ENCODE data around the gene CDH4.

Gene CDH4

GRCh38 chr20:61816606-61817460 lies 564.8 kb downstream of the CDH4 start:
- no peak for DNase-seq (ENCODE audit: low read depth in 2 of 2)

DNA sequence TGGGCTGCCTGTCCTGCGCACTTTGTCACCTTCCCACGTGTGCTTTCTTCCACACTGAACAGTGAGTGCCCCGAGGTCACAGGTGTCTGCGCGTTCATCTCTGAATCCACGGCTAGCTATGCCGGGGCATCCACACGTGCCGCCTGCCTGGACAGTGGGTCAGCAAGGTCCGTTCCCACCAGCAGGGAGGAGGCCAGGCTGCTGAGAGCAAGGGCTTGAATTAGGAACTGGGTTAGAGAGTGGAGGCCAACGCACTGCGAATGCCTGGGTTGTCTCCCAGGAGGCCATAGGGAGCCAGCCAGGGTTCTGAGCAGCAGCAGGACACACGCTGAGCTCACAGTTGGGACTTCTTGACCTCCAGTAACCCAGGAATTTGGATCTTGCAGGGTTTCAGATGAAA lies 565.5 kb downstream of the CDH4 start:
- no peak for DNase-seq (ENCODE audit: low read depth in 2 of 2)

DNA sequence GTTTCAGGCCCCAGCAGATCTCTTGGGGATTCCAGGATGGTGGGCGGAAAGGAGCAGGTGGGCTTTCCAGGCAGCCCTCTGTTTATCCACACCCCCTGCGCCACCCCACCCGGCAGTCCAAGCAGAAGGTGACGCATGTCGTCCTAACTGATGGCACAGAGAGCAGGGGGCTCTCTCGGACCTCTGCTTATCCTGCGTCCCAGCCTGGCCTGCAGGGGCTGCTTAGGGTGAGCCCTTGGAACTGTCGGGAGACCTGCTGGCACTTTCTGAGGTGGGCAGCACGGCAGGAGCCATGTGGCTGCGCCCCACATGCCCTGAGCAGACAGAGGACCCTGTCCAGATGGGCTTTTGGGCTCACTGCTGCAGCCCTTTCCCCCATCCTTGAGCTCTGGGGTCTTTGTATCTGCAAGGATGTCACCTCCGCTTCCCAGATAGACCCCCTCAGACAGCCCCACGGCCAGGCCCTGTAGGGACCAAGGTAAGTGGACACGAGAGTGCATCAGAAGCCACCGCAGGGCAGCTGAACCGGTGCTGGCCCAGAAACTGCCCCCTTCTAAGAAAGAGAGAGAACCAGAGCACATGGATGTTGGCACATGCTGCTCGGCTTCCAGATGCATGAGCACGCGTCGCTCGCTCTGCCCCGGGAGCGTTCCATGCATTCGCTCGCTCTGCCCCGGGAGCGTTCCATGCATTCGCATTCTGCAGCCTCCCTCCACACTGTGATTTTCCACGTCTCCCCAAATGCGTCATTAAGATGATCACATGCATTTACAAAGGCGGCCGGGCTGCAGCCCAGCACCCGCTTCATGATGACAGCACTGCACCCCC lies 566.9 kb downstream of the CDH4 start:
- DNase-seq (ENCODE audit: low read depth in 2 of 2), result no peak

GRCh38 chr20:61819574-61819846 lies 567.4 kb downstream of the CDH4 start:
- DNase-seq (ENCODE audit: low read depth in 2 of 2), result no peak

DNA sequence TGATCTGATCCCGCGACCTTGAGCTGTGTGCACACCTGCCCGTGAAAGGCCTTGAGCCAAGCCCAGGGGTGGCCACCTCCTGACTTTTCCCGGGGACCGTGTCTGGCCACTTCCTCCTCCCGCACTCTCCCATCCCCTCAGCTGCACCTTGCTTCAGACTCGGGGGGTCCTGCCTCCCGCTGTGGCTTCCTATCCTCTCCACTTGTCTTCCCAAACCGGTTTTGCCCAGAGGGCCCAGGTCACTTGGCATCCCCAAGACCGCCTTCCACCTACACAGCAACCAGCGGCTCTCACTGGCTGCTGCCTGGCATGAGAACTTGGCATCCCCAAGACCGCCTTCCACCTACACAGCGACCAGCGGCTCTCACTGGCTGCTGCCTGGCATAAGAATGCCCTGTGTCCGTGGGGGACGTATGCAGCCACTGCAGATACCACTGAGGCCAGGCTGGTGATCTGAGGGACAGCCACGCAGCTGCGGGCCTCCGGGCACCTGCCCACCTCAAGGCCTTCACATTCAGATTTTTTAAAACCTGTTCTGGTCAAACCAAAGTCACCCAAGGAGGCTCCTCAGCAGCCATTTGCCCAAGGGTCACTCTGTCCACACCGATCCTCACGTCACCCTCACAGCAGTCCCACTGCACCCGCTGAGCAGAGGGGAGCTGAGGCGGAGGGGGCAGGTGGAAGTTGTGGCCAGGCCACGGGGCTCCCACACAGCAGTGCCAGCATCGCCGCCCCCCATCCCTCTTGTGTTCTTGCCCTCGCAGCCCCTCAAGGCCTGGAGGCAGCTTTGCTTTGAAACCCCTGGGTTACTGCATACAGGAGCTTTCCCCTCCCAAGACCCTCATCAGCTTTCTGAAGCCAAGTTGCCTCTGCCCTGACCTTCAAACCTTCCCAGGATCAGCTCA lies 568.1 kb downstream of the CDH4 start:
- DNase-seq (ENCODE audit: low read depth in 2 of 2), result no peak

GRCh38 chr20:61821735-61822134 lies 569.7 kb downstream of the CDH4 start:
- DNase-seq (ENCODE audit: low read depth in 2 of 2), result no peak

GRCh38 chr20:61822396-61822795 lies 570.3 kb downstream of the CDH4 start:
- DNase-seq (ENCODE audit: low read depth in 2 of 2), result no peak

- no peak for DNase-seq (ENCODE audit: low read depth in 2 of 2)
Measured at GRCh38 chr20:61823242-61823641, 571.2 kb downstream of the CDH4 start.

DNA sequence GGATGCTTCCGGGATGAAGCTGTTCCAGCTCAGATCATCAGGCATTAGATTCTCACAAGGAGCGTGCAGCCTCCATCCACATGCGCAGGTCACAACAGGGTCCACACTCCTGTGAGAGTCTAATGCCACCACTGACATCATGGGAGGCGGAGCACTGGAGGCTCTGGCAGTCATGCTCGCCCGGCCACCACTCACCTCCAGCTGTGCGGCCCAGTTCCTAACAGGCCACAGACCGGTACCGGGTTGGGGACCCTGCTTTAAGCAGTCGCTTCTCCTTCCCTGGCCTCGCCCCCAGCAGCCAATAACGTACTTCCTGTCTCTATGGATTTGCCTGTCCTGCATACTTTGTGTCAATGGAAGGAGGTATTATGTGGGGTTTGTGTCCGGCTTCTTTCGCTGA lies 576.8 kb downstream of the CDH4 start:
- DNase-seq (ENCODE audit: low read depth in 2 of 2), result no peak

- DNase-seq (ENCODE audit: low read depth in 2 of 2), result no peak
Measured at GRCh38 chr20:61829526-61829925, 577.5 kb downstream of the CDH4 start.

- DNase-seq (ENCODE audit: low read depth in 2 of 2), result no peak
Measured at GRCh38 chr20:61830241-61830930, 578.3 kb downstream of the CDH4 start.

GRCh38 chr20:61830991-61831390 lies 578.9 kb downstream of the CDH4 start:
- DNase-seq (ENCODE audit: low read depth in 2 of 2), result no peak

DNA sequence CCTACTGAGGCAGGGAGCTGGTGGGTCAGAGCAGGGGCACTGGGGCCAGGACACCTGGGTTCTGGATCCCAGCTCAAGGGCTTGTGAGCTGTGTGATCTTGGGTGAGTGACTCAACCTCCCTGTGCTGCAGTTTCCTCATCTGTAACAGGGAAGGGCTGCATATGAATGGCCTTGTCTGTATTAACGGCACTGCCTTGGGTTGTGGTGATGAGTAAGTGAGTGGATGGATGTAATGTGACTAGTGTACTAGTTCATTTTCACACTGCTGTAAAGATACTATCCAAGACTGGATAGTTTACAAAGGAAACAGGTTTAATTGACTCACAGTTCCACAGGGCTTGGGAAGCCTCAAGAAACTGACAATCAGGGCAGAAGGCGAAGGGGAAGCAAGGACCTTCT lies 580.1 kb downstream of the CDH4 start:
- DNase-seq (ENCODE audit: low read depth in 2 of 2), result no peak

DNA sequence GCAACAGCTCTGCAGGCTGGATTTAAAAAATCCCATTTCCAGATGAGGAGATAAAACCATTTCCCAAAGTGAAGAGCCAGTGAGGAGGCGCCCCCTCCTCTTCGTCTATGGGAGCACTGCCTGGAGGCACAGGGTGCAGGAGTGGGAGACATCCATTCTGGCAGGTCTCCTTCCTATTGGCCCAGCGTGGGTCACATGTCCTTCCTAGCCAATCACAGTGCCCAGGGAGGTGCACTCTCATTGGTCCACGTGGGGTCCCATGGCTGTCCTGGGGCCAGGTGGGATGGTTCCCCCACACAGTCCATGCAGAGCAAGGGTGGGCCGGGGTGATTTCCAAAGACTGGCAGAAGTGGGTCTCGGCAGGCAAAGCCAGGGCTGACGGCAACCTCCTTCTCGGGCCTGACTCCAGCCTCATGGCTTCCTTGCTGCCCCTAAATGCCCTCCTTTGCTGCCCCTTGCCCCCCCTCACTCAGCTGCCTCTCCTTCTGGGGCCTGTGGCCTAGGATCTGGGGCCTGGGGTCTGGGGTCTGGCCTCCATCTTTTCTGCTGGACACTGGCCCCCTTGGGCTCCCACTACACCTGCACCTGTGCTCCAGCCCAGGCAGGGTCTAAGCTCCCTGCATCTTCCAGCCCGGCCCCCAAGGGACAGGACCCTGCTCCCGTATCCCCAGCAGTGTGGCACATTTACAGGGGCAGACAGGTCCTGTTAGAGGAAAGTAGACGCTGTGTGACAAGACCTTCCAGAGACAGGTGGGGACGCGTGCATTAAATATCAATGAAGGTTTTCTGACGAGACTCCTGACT lies 581.9 kb downstream of the CDH4 start:
- DNase-seq (ENCODE audit: low read depth in 2 of 2), result no peak

GRCh38 chr20:61835301-61835700 lies 583.2 kb downstream of the CDH4 start:
- no peak for DNase-seq (ENCODE audit: low read depth in 2 of 2)

GRCh38 chr20:61835791-61836350 lies 583.8 kb downstream of the CDH4 start:
- DNase-seq (ENCODE audit: low read depth in 2 of 2), result no peak

- DNase-seq (ENCODE audit: low read depth in 2 of 2), result no peak
Measured at GRCh38 chr20:61837200-61837599, 585.1 kb downstream of the CDH4 start.

GRCh38 chr20:61839223-61839911 lies 587.3 kb downstream of the CDH4 start:
- DNase-seq (ENCODE audit: low read depth in 2 of 2), result no peak

DNA sequence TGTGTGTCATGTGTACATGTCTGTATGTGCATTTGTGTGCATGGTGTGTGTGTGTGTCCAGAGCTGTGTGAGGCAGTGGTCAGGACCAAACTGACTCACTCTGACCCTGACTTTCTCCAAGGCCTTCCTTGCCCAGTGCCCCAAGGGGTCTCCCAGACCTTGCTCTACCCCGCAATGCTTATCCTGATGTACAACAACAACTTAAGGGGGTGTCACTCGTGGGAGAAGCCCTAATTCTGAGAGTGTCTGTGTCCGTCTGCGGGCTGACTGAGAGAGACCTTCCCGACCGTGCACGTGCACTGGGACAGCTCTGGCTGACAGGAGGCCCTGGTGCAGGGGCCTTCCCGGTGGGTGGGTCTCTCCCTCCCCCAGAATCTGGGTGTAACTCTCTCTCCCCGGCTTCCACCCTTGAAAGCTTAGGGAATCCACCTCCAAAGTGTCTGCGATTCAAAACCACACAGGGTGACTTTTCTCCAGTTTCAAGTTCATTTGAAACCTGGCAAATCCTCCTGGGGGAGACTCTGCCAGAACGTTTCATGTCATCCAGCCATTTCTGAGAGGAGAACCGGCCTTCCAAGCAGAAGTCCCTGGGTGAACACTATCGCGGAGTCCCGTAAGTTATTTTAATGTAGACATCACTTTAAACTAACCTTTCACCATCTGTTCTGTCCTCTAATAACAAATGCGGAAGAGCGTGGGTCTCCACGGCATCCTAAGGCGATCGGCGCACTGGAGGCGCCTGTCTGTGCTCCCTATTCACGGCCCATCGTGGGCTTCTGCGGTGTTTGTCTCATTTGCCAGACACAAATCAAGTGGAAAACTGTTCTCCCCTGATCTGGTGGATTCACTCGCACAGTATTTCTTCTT lies 588.1 kb downstream of the CDH4 start:
- no peak for DNase-seq (ENCODE audit: low read depth in 2 of 2)
